A673 (cell line): Measurements from ENCODE around the gene ZBTB33.

Source experiments
- CTCF ChIP-seq: fragments of 300-800, 200-600 bp; sonication (generic); conservative IDR thresholded peaks from 2 replicates; pipeline ENCODE4 v1.5.1; 2017; ENCODE audit warnings: low read depth, mild to moderate bottlenecking, antibody characterized with exemption, low read length, moderate library complexity, mixed read lengths
- EZH2 ChIP-seq: fragments of 200-600 bp; sonication (generic); IDR thresholded peaks from 2 replicates; pipeline ENCODE4 v1.6.1; 2017; ENCODE audit warnings: borderline replicate concordance, low read depth, mild to moderate bottlenecking, mixed read lengths, antibody characterized with exemption, low read length; ENCODE audit not compliant: poor library complexity, severe bottlenecking

GRCh38 chrX:120264341-120264740, 13.7 kb downstream of the ZBTB33 start:
- no peak for TF ChIP-seq CTCF
- TF ChIP-seq EZH2, result no peak
